CD14-positive monocyte (primary cell): Measurements from ENCODE around the gene ZBTB37. TPM values are rescaled to one million over a fixed set of nuclear protein-coding genes. Genes with fewer than 3 reads are reported as not detected.
A peak's percentile ranks its signal among the peaks of the same experiment; 100 is the strongest.

Experiments used
- DNase-seq, 3 donors: peaks; one replicate each; pipeline ENCODE4 v3.0.0-alpha.2; 2011 to 2022
- H2AFZ ChIP-seq: 2 replicates; pipeline ENCODE4 v1.6.0; 2012; ENCODE audit warnings: mild to moderate bottlenecking, low read depth, low read length, inconsistent platforms; ENCODE audit not compliant: insufficient read depth, poor library complexity, severe bottlenecking
- H3K27ac ChIP-seq, 2 donors: 1 replicate in 1 of 2; 2 replicates in 1 of 2; pipeline ENCODE4 v1.5.1; 2012 to 2013; ENCODE audit warnings: low read length in 2 of 2, control low read depth in 1 of 2, inconsistent platforms in 1 of 2, low read depth in 1 of 2, mild to moderate bottlenecking in 1 of 2
- H3K27me3 ChIP-seq, 2 donors: one replicate each; pipeline versions ENCODE4 v1.6.0 to v1.6.1; 2011 to 2013; ENCODE audit warnings: low read length in 2 of 2; ENCODE audit not compliant: control insufficient read depth in 2 of 2, insufficient read depth in 2 of 2
- H3K36me3 ChIP-seq, 2 donors: replicated peaks in 1 of 2; 1 replicate in 1 of 2; 2 replicates in 1 of 2; pipeline versions ENCODE4 v1.5.1 to v1.6.1; 2012 to 2013; ENCODE audit warnings: low read length in 2 of 2, control low read depth in 1 of 2, inconsistent platforms in 1 of 2, mild to moderate bottlenecking in 1 of 2; ENCODE audit not compliant: insufficient read depth in 2 of 2, control insufficient read depth in 1 of 2
- H3K4me1 ChIP-seq, 2 donors: 1 replicate in 1 of 2; 2 replicates in 1 of 2; pipeline versions ENCODE4 v1.5.1 to v1.6.1; 2012 to 2013; ENCODE audit warnings: low read length in 2 of 2, control low read depth in 1 of 2, inconsistent platforms in 1 of 2, mild to moderate bottlenecking in 1 of 2, moderate library complexity in 1 of 2; ENCODE audit not compliant: insufficient read depth in 2 of 2, control insufficient read depth in 1 of 2
- H3K4me2 ChIP-seq: replicated peaks from 2 replicates; pipeline ENCODE3; 2012; ENCODE audit warnings: low read length, moderate library complexity, mild to moderate bottlenecking; ENCODE audit not compliant: poor library complexity, severe bottlenecking; ENCODE audit errors: extremely low read depth
- H3K4me3 ChIP-seq, 3 experiments: fragments of 200-600 bp in 1 of 3; sonication (generic) in 1 of 3; replicated peaks in 1 of 3; 1 replicate in 2 of 3; 2 replicates in 1 of 3; pipeline ENCODE4 v1.5.1; 2011 to 2013; ENCODE audit warnings: low read length in 3 of 3, mild to moderate bottlenecking in 3 of 3, control low read depth in 2 of 3, low read depth in 2 of 3, inconsistent platforms in 1 of 3, moderate library complexity in 1 of 3
- H3K79me2 ChIP-seq: 2 replicates; pipeline ENCODE4 v1.6.0; 2012; ENCODE audit warnings: mild to moderate bottlenecking, control low read depth, inconsistent platforms, low read length, moderate library complexity; ENCODE audit not compliant: insufficient read depth
- H3K9ac ChIP-seq: 2 replicates; pipeline ENCODE4 v1.6.0; 2017; ENCODE audit warnings: low read length, mild to moderate bottlenecking; ENCODE audit not compliant: insufficient read depth, poor library complexity, severe bottlenecking
- H3K9me3 ChIP-seq, 2 donors: replicated peaks in 1 of 2; 1 replicate in 1 of 2; 2 replicates in 1 of 2; pipeline versions ENCODE4 v1.5.1 to v1.6.1; 2012 to 2013; ENCODE audit warnings: low read length in 2 of 2, control low read depth in 1 of 2; ENCODE audit not compliant: control insufficient read depth in 1 of 2, insufficient read depth in 1 of 2
- H4K20me1 ChIP-seq: 2 replicates; pipeline ENCODE4 v1.6.0; 2012; ENCODE audit warnings: mild to moderate bottlenecking, low read length, control low read depth, moderate library complexity; ENCODE audit not compliant: insufficient read depth
- H3K27ac Mint-ChIP-seq, 7 donors: one replicate each; pipeline ENCODE4 v1.8.0; 2020; ENCODE audit warnings: mild to moderate bottlenecking in 7 of 7, mixed read lengths in 7 of 7, moderate library complexity in 6 of 7, inconsistent platforms in 2 of 7
- H3K27me3 Mint-ChIP-seq, 3 donors: one replicate each; pipeline ENCODE4 v1.8.0; 2021 to 2022; ENCODE audit warnings: low read depth in 3 of 3, mild to moderate bottlenecking in 3 of 3, mixed read lengths in 3 of 3, moderate library complexity in 3 of 3, inconsistent platforms in 1 of 3
- H3K36me3 Mint-ChIP-seq, 2 donors: one replicate each; pipeline ENCODE4 v1.8.0; 2020; ENCODE audit warnings: mixed read lengths in 2 of 2, inconsistent platforms in 1 of 2, mild to moderate bottlenecking in 1 of 2
- H3K4me1 Mint-ChIP-seq: one replicate; pipeline ENCODE4 v1.8.0; 2020; ENCODE audit warnings: mild to moderate bottlenecking, mixed read lengths
- H3K4me3 Mint-ChIP-seq, 2 donors: one replicate each; pipeline ENCODE4 v1.8.0; 2020; ENCODE audit warnings: mild to moderate bottlenecking in 2 of 2, mixed read lengths in 2 of 2, moderate library complexity in 1 of 2
- H3K9me3 Mint-ChIP-seq, 7 donors: one replicate each; pipeline ENCODE4 v1.8.0; 2020 to 2022; ENCODE audit warnings: mixed read lengths in 7 of 7, mild to moderate bottlenecking in 6 of 7, moderate library complexity in 6 of 7, inconsistent platforms in 2 of 7
- WGBS: methylation state at CpG from one replicate; pipeline ENCODE4 v1.1.5; 2013; ENCODE audit warnings: missing lambda C conversion rate; ENCODE audit not compliant: insufficient coverage; 5-methylcytosine and 5-hydroxymethylcytosine counted together
- intact Hi-C, 2 donors: fragments of 100-400 bp; cut with micrococcal nuclease; formaldehyde crosslinking; loops; one replicate each; pipeline versions ENCODE4 v1.15.0 to v1.15.1; 2023
- polyA plus RNA-seq, 3 donors: library from polyadenylated mRNA; depleted of rRNA in 1 of 3; unstranded in 2 of 3; stranded (reverse) in 1 of 3; fragments of 300-500 nt in 2 of 3; fragments of >200 nt in 1 of 3; fragmentation: Illumina TruSeq in 2 of 3; gene quantifications; 1 replicate in 2 of 3; 2 replicates in 1 of 3; pipeline ENCODE4 v1.2.3, GENCODE V29; 2012 to 2021
- TF ChIP-seq, protein P1 (sequence below): fragments of 200-600 bp; IDR thresholded peaks from one replicate; pipeline ENCODE4 v1.8.0; 2022; ENCODE audit warnings: antibody characterized with exemption, mild to moderate bottlenecking

Gene ZBTB37
- polyA plus RNA-seq, 3 donors: 0.87 to 4.1 (median 0.91) TPM

DNA sequence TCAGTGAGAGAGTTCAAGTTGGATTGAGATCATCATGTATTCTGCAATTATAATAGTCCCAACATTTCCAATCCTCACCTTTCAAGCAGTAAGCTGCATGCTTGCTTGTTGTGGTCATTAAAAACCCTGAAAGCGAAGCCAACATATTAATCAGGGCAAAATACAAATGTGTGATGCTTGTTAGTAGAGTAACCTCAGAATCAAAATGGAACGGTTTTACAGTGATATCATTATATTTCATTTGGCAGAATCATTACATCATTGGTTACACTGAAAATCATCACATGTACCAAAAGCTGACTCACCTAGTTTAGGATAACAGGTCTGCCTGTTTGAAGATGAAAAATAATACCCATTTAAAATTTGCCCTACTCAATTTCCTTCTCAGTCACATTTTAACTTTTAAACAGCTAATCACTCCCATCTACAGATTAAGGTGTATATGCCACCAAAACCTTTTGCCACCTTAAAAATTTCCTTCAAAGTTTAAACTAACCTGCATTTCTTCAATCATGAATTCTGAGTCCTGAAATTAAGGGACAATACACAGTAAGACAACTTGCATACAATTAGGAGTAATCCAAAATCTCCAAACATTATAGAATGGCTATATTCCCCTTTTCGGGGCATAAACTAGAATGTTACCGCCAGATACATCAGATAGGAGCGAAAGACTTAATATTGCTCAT, 3.9 kb upstream of the ZBTB37 start:
- peaks cover 0 to 2% (median 0%) of the 10 kb centered on the region in 3 donors for H3K27me3 Mint-ChIP-seq
- WGBS: 94% methylated on average over 3 of the region's 5 CpGs
- H3K4me3 ChIP-seq: no peak overlapping the region
- intact Hi-C loops: loop anchor here (10.0 kb wide), 2 partner anchors 300 to 390 kb away; partner anchors contain the start of gene PRDX6 (in 1 of the 2)
- H3K9me3 Mint-ChIP-seq: no peaks in the 10 kb centered on the region
- H3K27me3 ChIP-seq: no peaks in the 10 kb centered on the region
- peak overlapping the region; percentile 19 for H3K9ac ChIP-seq
- TF ChIP-seq, protein P1, sequence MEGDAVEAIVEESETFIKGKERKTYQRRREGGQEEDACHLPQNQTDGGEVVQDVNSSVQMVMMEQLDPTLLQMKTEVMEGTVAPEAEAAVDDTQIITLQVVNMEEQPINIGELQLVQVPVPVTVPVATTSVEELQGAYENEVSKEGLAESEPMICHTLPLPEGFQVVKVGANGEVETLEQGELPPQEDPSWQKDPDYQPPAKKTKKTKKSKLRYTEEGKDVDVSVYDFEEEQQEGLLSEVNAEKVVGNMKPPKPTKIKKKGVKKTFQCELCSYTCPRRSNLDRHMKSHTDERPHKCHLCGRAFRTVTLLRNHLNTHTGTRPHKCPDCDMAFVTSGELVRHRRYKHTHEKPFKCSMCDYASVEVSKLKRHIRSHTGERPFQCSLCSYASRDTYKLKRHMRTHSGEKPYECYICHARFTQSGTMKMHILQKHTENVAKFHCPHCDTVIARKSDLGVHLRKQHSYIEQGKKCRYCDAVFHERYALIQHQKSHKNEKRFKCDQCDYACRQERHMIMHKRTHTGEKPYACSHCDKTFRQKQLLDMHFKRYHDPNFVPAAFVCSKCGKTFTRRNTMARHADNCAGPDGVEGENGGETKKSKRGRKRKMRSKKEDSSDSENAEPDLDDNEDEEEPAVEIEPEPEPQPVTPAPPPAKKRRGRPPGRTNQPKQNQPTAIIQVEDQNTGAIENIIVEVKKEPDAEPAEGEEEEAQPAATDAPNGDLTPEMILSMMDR: no peak
- H3K4me1 Mint-ChIP-seq: peaks cover 37% of the 10 kb centered on the region
- no peak overlapping the region for H2AFZ ChIP-seq
- peak overlapping the region in 1 of 2 donors; percentile 20 for H3K27ac ChIP-seq
- H3K27ac Mint-ChIP-seq: peak overlapping the region in 2 of 7 donors; percentile 23 to 39
- no peak overlapping the region for H3K4me2 ChIP-seq
- no peak for DNase-seq
- no peak overlapping the region for H3K4me3 Mint-ChIP-seq
- H3K4me1 ChIP-seq: peaks cover 22 to 30% of the 10 kb centered on the region in 2 donors
- H3K9me3 ChIP-seq: no peaks in the 10 kb centered on the region
- peaks cover 29% of the 10 kb centered on the region for H3K79me2 ChIP-seq
- peaks cover 47 to 58% of the 10 kb centered on the region in 2 donors for H3K36me3 Mint-ChIP-seq
- peaks cover 45 to 59% of the 10 kb centered on the region in 2 donors for H3K36me3 ChIP-seq
- H4K20me1 ChIP-seq: peaks cover 19% of the 10 kb centered on the region

- TF ChIP-seq, protein P1: no peak
- peaks cover 43% of the 10 kb centered on the region for H3K4me1 Mint-ChIP-seq
- Histone ChIP-seq H3K27me3 (no peaks in the 10 kb centered on the region), H3K9me3 (no peaks in the 10 kb centered on the region), H3K4me3 (peak overlapping the region in 1 of 3 experiments; percentile 94), H3K9ac (no peak overlapping the region), H3K36me3 (peaks cover 45 to 57% of the 10 kb centered on the region in 2 donors), H2AFZ (no peak overlapping the region), H3K4me1 (peaks cover 22 to 32% of the 10 kb centered on the region in 2 donors), H3K4me2 (peak overlapping the region; percentile 83), H3K27ac (peak overlapping the region in 1 of 2 donors; percentile 91), H4K20me1 (peaks cover 19% of the 10 kb centered on the region), H3K79me2 (peaks cover 29% of the 10 kb centered on the region)
- peaks cover 48 to 49% of the 10 kb centered on the region in 2 donors for H3K36me3 Mint-ChIP-seq
- no peaks in the 10 kb centered on the region for H3K9me3 Mint-ChIP-seq
- no peak overlapping the region for H3K4me3 Mint-ChIP-seq
- WGBS: 44% methylated on average over 1 of the region's 4 CpGs
- H3K27ac Mint-ChIP-seq: peak overlapping the region in 1 of 7 donors; percentile 12
- intact Hi-C loops: loop anchor here (5.0 to 10.0 kb wide), 4 partner anchors 38 to 391 kb away; partner anchors contain the start of gene PRDX6 (in 2 of the 2)
- DNase-seq: no peak
- H3K27me3 Mint-ChIP-seq: peaks cover 0 to 2% (median 0%) of the 10 kb centered on the region in 3 donors
These were observed 2.6 kb upstream of the ZBTB37 start for GRCh38 chr1:173865468-173866164.
